ENCODE results near the gene PRELID2. TPM values are rescaled to one million over a fixed set of nuclear protein-coding genes. Genes with fewer than 3 reads are reported as not detected.

PRELID2 gene
- total and polyA plus RNA-seq, 2 experiments from 2014 or later = 15.6 to 24.7 TPM

GRCh38 chr5:145824040-145824439 lies 11.1 kb downstream of the PRELID2 start:
- Histone ChIP-seq H3K27me3 (no peaks in the 10 kb centered on the region), H3K79me2 (peaks cover 35% of the 10 kb centered on the region)

GRCh38 chr5:145818604-145819003 lies 16.5 kb downstream of the PRELID2 start:
- H3K4me2 ChIP-seq = no peak overlapping the region
- no peaks in the 10 kb centered on the region for H3K27me3 ChIP-seq
- 91% methylated on average over 4 of the region's 4 CpGs for WGBS (ENCODE audit: low lambda C conversion rate, missing lambda C conversion rate)
- H3K4me3 ChIP-seq = no peak overlapping the region
- DNase-seq (ENCODE audit: low spot score) = no peak
- H3K9me2 ChIP-seq (replicated peaks; ENCODE audit: insufficient read depth) = no peaks in the 10 kb centered on the region
- H3K4me1 ChIP-seq (ENCODE audit: insufficient read depth) = no peaks in the 10 kb centered on the region
- no peaks in the 10 kb centered on the region for H4K20me1 ChIP-seq (ENCODE audit: insufficient read depth, poor library complexity, severe bottlenecking)
- H3K79me2 ChIP-seq = no peaks in the 10 kb centered on the region
- no peak overlapping the region for H2AFZ ChIP-seq
- no peak for TF ChIP-seq EZH2 (IDR thresholded peaks at IDR 0.05; ENCODE audit: borderline replicate concordance)
- no peak for TF ChIP-seq CTCF (IDR thresholded peaks at IDR 0.05; ENCODE audit: poor library complexity)
- no peak for TF ChIP-seq EZH2phosphoT487 (IDR thresholded peaks at IDR 0.05; ENCODE audit: low read depth, severe bottlenecking, unreplicated experiment)
- H3K9me3 ChIP-seq (ENCODE audit: low read depth) = no peaks in the 10 kb centered on the region
- H3K36me3 ChIP-seq (replicated peaks; ENCODE audit: insufficient read depth, low read depth) = no peaks in the 10 kb centered on the region
- no peak overlapping the region for H3K27ac ChIP-seq

More at GRCh38 chr5:145824040-145824439, 11.1 kb downstream of the PRELID2 start:
- Histone ChIP-seq H4K20me1 (ENCODE audit: insufficient read depth, poor library complexity, severe bottlenecking) (no peaks in the 10 kb centered on the region), H3K36me3 (replicated peaks; ENCODE audit: insufficient read depth, low read depth) (no peaks in the 10 kb centered on the region), H3K4me2 (no peak overlapping the region), H3K9me3 (ENCODE audit: low read depth) (no peaks in the 10 kb centered on the region), H3K4me3 (no peak overlapping the region), H3K4me1 (ENCODE audit: insufficient read depth) (no peaks in the 10 kb centered on the region), H3K9me2 (replicated peaks; ENCODE audit: insufficient read depth) (no peaks in the 10 kb centered on the region), H2AFZ (no peak overlapping the region), H3K27ac (no peak overlapping the region)
- DNase-seq (ENCODE audit: low spot score) = no peak
- TF ChIP-seq EZH2 (IDR thresholded peaks at IDR 0.05; ENCODE audit: borderline replicate concordance) (no peak), EZH2phosphoT487 (IDR thresholded peaks at IDR 0.05; ENCODE audit: low read depth, severe bottlenecking, unreplicated experiment) (no peak), CTCF (IDR thresholded peaks at IDR 0.05; ENCODE audit: poor library complexity) (no peak)
- WGBS (ENCODE audit: low lambda C conversion rate, missing lambda C conversion rate) = 81% methylated on average over 4 of the region's 4 CpGs

- Histone ChIP-seq H3K27ac (no peak overlapping the region), H3K36me3 (replicated peaks; ENCODE audit: insufficient read depth, low read depth) (no peaks in the 10 kb centered on the region), H2AFZ (no peak overlapping the region), H3K79me2 (no peaks in the 10 kb centered on the region), H3K4me1 (ENCODE audit: insufficient read depth) (no peaks in the 10 kb centered on the region), H3K9me3 (ENCODE audit: low read depth) (no peaks in the 10 kb centered on the region), H3K9me2 (replicated peaks; ENCODE audit: insufficient read depth) (no peaks in the 10 kb centered on the region), H3K4me3 (no peak overlapping the region), H4K20me1 (ENCODE audit: insufficient read depth, poor library complexity, severe bottlenecking) (no peaks in the 10 kb centered on the region), H3K4me2 (no peak overlapping the region), H3K27me3 (no peaks in the 10 kb centered on the region)
- 86% methylated on average over 1 of the region's 1 CpG for WGBS (ENCODE audit: low lambda C conversion rate, missing lambda C conversion rate)
- TF ChIP-seq EZH2phosphoT487 (IDR thresholded peaks at IDR 0.05; ENCODE audit: low read depth, severe bottlenecking, unreplicated experiment) = no peak
- no peak for TF ChIP-seq CTCF (IDR thresholded peaks at IDR 0.05; ENCODE audit: poor library complexity)
- no peak for TF ChIP-seq EZH2 (IDR thresholded peaks at IDR 0.05; ENCODE audit: borderline replicate concordance)
- DNase-seq (ENCODE audit: low spot score) = no peak
These were observed 22.3 kb downstream of the PRELID2 start for GRCh38 chr5:145812877-145813276.

All from hepatocyte (in vitro differentiated cells).